Measurements from ENCODE around the gene PON3. TPM values are rescaled to one million over a fixed set of nuclear protein-coding genes. Genes with fewer than 3 reads are reported as not detected.

Gene PON3
- total RNA-seq, 1 donor from 2014 or later: not detected

DNA sequence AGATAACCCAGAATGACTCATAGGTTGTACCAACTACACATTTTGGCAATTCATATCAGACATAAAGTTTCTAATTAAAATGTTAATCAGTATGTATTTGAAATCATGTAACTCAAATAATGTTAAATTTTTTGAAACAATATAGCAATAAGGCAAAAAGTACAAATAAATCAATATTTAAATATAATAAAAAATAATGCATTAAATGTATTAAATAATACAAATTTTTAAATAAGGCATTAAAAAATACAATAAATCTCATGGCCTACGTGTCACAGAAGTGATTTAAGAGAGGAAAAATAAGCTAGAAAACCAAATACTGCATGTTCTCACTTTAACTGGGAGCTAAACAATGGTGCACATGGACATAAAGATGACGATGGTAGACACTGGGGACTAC lies 29.5 kb upstream of the PON3 start:
- Mint-ChIP-seq H3K36me3 (ENCODE audit: unreplicated experiment) (peaks cover 27% of the 10 kb centered on the region), H3K4me1 (ENCODE audit: unreplicated experiment) (peaks cover 21% of the 10 kb centered on the region), H3K9me3 (ENCODE audit: unreplicated experiment) (no peaks in the 10 kb centered on the region), H3K27ac (ENCODE audit: unreplicated experiment) (no peak overlapping the region), H3K27me3 (ENCODE audit: unreplicated experiment) (no peaks in the 10 kb centered on the region), H3K4me3 (ENCODE audit: unreplicated experiment) (no peak overlapping the region)
- TF ChIP-seq, protein P1, sequence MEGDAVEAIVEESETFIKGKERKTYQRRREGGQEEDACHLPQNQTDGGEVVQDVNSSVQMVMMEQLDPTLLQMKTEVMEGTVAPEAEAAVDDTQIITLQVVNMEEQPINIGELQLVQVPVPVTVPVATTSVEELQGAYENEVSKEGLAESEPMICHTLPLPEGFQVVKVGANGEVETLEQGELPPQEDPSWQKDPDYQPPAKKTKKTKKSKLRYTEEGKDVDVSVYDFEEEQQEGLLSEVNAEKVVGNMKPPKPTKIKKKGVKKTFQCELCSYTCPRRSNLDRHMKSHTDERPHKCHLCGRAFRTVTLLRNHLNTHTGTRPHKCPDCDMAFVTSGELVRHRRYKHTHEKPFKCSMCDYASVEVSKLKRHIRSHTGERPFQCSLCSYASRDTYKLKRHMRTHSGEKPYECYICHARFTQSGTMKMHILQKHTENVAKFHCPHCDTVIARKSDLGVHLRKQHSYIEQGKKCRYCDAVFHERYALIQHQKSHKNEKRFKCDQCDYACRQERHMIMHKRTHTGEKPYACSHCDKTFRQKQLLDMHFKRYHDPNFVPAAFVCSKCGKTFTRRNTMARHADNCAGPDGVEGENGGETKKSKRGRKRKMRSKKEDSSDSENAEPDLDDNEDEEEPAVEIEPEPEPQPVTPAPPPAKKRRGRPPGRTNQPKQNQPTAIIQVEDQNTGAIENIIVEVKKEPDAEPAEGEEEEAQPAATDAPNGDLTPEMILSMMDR (IDR thresholded peaks at IDR 0.05): no peak
- DNase-seq (ENCODE audit: extremely low spot score, unreplicated experiment): no peak

DNA sequence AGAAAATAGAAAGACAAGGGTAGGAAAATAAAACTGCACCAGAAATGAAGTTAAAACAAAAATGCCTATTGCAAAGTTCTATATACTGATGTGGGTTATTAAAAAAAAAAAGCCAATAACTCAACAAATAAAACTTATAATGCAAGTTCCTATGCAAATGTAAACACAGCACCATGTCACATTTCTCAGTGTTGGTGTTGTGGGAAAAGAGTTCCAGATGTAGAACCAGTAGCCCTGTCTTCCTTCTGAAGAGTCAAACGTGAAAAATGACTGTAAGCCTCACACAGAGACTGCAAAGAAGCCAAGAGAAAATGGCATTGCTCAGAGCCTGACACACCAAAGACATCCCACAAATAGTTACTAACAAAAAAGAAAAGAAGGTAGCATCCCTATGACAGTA lies 28.5 kb upstream of the PON3 start:
- Mint-ChIP-seq H3K27me3 (ENCODE audit: unreplicated experiment) (no peaks in the 10 kb centered on the region), H3K4me3 (ENCODE audit: unreplicated experiment) (no peak overlapping the region), H3K36me3 (ENCODE audit: unreplicated experiment) (peaks cover 31% of the 10 kb centered on the region), H3K27ac (ENCODE audit: unreplicated experiment) (no peak overlapping the region), H3K4me1 (ENCODE audit: unreplicated experiment) (peaks cover 22% of the 10 kb centered on the region), H3K9me3 (ENCODE audit: unreplicated experiment) (no peaks in the 10 kb centered on the region)
- no peak for DNase-seq (ENCODE audit: extremely low spot score, unreplicated experiment)
- TF ChIP-seq, protein P1 (IDR thresholded peaks at IDR 0.05): no peak

DNA sequence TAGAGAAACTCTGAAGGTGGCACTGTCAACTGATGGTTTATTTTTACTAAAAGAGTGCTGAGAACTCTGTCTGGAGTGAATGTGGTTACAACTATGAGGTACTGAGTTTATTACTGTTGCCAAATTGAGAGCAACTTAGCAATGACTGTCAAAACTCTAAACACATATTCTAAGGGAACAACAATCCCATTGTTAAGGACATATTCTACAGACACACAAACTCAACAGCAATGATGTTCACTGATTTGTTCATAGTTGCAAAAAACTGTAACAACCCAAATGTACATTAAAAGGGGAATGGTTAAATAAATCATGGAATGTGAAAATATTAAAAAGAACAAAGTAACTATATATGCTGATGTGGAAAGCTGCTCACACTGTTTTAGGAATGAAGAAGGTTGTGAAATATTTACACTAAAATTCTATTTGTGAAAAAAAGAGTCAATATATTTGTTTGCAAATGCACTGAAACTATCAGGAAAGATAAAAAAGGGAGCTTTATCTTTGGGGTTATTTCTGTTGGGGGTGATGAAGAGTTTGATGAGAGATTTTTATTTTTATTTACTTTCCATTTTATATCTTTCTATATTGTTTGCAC lies 25.8 kb upstream of the PON3 start:
- TF ChIP-seq, protein P1 (IDR thresholded peaks at IDR 0.05): no peak
- no peaks in the 10 kb centered on the region for H3K9me3 Mint-ChIP-seq (ENCODE audit: unreplicated experiment)
- no peak overlapping the region for H3K4me3 Mint-ChIP-seq (ENCODE audit: unreplicated experiment)
- H3K4me1 Mint-ChIP-seq (ENCODE audit: unreplicated experiment): peaks cover 24% of the 10 kb centered on the region
- peak overlapping the region; percentile 66 for H3K27ac Mint-ChIP-seq (ENCODE audit: unreplicated experiment)
- peaks cover 22% of the 10 kb centered on the region for H3K36me3 Mint-ChIP-seq (ENCODE audit: unreplicated experiment)
- no peak for DNase-seq (ENCODE audit: extremely low spot score, unreplicated experiment)
- no peaks in the 10 kb centered on the region for H3K27me3 Mint-ChIP-seq (ENCODE audit: unreplicated experiment)

DNA sequence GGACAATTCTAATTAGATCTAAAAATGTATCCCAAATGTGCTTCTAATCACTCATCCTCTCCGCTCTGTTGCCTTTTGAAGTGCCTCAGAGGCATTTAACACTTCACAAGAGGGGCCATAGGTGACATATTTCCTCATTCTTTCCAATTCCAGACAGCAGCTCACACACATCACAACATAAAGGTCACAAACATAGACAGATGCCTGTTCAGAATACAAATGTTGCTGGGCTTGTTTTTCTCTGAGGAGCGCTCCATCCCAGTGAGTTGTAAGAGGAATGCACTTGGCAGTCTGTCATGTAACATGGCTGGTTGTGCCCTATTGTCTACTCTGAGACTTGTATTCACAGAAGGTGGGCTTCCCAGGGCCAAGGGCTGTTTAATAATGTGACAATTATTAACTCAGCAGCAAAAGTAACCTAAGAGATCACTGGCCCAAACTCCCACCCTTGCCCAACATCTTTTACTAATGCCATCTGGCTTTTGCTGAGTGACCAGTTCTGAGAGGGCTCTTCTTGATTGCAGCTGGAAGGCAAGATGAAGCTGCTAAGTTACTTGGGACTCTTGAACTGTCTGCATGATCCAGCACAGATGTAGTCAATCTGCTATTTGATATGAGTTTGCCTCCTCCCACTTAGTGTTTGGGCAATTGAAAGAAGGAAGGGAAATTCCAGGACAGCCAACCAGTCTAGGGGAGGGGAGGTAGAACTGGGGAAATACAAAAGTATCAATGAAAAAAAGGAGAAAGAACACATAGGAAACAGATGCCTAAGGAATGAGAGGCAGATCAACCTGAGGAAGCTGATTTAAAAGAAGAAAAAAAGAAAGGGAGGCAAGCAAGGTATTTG lies 25.0 kb upstream of the PON3 start:
- H3K4me3 Mint-ChIP-seq (ENCODE audit: unreplicated experiment): no peak overlapping the region
- H3K27me3 Mint-ChIP-seq (ENCODE audit: unreplicated experiment): no peaks in the 10 kb centered on the region
- TF ChIP-seq, protein P1 (IDR thresholded peaks at IDR 0.05): no peak
- H3K27ac Mint-ChIP-seq (ENCODE audit: unreplicated experiment): peak overlapping the region; percentile 66
- peaks cover 23% of the 10 kb centered on the region for H3K4me1 Mint-ChIP-seq (ENCODE audit: unreplicated experiment)
- DNase-seq (ENCODE audit: extremely low spot score, unreplicated experiment): no peak
- H3K9me3 Mint-ChIP-seq (ENCODE audit: unreplicated experiment): no peaks in the 10 kb centered on the region
- H3K36me3 Mint-ChIP-seq (ENCODE audit: unreplicated experiment): peaks cover 22% of the 10 kb centered on the region

DNA sequence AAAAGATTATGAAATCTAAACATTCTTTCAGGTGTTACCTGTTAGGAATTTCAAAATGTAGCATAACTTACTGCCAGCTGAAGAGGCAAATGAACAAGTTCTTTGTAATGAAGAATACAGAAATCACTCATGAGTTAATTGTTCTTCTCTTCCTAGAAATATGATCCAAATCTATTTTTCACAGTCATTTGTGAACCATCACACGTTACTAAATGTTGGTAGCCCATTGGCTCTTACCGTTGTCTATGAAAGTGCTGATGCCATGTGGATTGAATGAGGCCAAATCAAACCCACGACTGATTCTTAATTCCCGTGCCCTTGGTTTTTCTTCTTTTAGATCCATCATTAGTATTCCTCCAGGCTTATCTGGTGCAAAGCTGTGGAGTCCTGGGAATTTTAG lies 15.9 kb upstream of the PON3 start:
- TF ChIP-seq, protein P1 (IDR thresholded peaks at IDR 0.05): no peak
- Mint-ChIP-seq H3K27ac (ENCODE audit: unreplicated experiment) (no peak overlapping the region), H3K4me3 (ENCODE audit: unreplicated experiment) (no peak overlapping the region), H3K27me3 (ENCODE audit: unreplicated experiment) (no peaks in the 10 kb centered on the region), H3K9me3 (ENCODE audit: unreplicated experiment) (no peaks in the 10 kb centered on the region), H3K36me3 (ENCODE audit: unreplicated experiment) (peaks cover 55% of the 10 kb centered on the region), H3K4me1 (ENCODE audit: unreplicated experiment) (peaks cover 3% of the 10 kb centered on the region)
- no peak for DNase-seq (ENCODE audit: extremely low spot score, unreplicated experiment)
